Stimulated activated CD8-positive, alpha-beta memory T cell treated with anti-CD3 and anti-CD28 coated beads, Interleukin-4, amount 100 ng/mL, for 24 hours (primary cell): Measurements from ENCODE around the gene APOA4.
A peak's percentile ranks its signal among the peaks of the same experiment; 100 is the strongest.
"Not testable (repeated sequence)": the region's sequence is repeated elsewhere in the genome, so short reads cannot be mapped to it uniquely, and the experiment has no call there.

Experiments
- DNase-seq: peaks from one replicate; pipeline ENCODE4 v3.0.0-alpha.2; 2020; ENCODE audit warnings: low read depth

Gene APOA4

DNA sequence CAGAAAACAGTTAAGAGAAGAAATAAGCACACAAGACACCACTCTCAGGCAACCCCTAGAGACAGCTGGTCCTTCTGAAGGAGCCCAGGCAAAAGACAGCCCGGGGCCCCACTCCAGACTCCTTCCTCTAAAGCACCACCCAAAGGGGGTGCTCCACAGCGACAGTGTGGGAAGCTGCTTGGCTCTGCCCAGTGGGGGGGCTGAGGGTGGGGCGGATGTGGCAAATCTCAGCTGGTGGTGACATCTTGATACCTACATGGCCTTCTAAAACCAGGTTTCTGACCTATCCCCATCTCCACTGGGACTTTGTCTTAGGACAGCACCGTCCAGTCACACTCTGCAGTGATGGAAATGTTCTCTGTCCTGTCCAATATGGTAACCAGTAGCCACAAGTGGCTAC, 24.5 kb upstream of the APOA4 start:
- DNase-seq: no peak

DNA sequence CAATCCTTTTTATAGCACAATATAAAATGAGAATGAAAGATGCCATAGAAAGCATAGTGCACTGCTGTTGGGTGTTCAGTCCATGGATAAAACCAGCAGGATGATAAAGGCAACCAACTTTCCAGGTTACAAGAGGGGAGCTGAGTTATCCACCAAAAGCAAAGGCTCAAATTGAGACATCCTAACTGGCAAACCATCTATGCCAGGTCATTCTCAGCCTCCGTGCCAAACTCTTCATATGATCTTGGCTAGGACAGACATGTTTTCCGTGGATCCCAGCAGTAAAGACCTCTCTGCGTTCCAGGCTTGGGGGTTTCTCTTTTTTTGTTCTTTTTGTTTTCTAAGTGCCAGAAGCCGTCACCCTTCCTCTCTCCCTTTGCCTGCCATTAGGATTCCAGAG, 21.6 kb upstream of the APOA4 start:
- DNase-seq: no peak

GRCh38 chr11:116843661-116844060, 20.6 kb upstream of the APOA4 start:
- DNase-seq: no peak

DNA sequence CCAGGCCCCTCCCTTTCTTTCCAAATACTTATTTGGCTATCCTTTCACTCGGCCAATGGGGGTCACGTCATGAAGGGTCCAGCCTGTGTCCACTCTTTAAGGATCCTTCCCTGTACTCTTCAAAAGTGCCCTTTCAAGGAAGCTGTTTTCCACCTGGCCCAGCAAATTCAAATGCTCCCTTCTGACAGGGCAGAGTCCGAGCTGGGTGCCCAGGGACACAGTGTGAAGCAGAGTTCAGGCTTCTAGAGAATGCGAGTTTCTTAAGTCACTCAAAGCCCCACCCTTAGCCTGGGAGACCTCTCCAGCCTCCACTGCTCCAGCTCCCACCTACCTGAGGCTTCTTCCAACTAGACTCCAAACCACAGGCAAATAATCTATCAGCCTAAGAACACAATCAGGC, 19.8 kb upstream of the APOA4 start:
- no peak for DNase-seq

- DNase-seq: no peak
These were observed 19.0 kb upstream of the APOA4 start for GRCh38 chr11:116842117-116842516.

GRCh38 chr11:116840746-116841296, 17.7 kb upstream of the APOA4 start:
- no peak for DNase-seq

DNA sequence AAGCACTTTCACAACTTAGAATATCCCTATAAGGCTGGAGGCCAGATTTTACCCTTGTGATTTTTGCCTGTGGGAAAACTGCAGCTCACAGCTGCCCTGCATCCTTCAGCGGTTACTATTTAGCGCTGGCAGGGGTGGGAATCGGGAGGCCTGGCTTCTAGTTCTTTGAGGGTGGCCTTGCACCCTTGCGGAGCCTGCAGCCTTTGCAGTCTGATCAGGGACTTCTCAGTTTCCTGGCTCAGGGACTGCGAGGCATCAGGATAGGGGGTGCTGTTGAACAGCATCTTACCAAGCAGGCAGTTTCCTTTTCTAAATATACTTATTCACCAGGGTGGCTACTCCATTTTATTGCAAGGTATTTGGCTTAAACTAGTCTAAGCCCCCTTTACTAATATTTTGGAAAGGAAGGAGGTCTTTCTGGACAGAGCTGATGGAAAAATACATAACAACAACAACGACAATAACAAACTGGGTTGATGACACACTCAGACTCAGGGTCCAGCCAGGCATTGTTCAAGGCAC, 17.2 kb upstream of the APOA4 start:
- DNase-seq: no peak

DNA sequence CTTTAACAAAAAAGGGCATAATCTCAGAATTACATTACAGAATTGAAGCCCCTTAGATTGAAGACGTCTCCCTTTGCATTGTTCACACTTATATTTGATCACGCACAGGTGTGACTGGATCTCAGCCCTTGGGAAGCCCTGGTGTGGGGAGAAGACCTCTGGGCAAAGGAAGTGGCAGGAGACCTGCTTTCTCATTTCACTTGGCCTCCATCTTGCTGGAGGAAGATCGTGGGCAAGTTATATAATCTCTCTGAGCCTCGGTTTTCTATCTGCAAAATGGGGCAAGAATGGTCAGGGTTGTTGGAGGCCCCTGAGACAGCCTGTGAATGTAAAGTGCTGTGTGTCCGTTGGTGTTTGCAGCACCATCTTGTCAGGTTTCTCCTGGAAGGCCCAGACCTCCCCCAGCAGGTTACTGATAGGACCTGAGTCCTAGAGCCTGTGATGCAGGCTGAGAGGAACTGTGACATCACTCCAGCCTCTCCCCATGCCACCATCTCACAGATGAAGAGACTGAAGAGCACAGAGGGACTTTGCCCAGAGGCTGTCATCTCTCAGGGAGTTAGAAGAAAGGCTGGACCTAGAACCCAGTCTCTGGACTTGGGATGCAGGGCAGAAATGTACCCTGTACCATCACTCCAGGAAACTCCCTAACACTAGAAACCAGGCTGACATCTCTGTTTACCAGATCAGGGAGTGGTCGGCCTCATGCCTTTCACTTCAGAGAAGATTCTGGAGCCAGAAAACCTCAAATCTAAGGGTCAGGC, 15.4 kb upstream of the APOA4 start:
- no peak for DNase-seq

DNA sequence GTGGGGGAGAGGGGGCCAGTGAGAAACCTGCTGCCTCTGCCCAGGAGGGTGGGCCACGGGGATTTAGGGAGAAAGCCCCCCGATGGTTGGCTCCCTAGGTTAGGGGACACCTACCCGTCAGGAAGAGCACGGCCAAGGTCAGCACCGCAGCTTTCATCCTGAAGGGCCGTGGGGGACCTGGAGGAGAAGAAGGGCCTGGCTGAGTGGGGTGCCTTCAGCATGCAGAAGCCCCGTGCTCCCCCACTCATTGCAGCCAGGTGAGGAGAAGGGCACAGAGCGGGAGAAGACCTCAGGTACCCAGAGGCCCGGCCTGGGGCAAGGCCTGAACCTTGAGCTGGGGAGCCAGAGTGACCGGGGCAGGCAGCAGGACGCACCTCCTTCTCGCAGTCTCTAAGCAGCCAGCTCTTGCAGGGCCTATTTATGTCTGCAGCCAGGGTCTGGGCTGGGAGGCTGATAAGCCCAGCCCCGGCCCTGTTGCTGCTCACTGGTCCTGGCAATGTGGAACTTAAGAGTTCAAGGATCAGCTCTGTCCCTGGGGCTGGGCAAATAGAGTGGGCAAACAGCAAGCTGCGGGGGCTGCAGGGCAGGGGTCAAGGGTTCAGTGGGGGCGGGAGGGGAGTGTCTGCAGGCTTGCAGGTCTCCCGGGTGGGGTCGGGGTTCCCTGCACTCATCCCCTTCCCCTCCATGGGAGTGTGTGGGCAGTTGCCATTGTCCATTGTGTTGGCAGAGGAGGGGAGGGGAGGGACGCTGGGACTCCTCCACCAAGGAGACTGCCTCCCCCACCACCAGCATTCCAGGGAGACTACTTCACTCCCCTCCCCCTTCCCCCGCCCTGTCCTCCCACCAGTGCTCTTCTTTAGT, 14.4 kb upstream of the APOA4 start, which contains the start of gene APOA1:
TSS of gene APOA1 (minus strand) at position 392 of the 861 bp plus-strand sequence. CDS start at position 157, 235 bp downstream.
- no peak for DNase-seq

- no peak for DNase-seq
These were observed 13.5 kb upstream of the APOA4 start for GRCh38 chr11:116836632-116836991.

GRCh38 chr11:116835791-116836631, 12.9 kb upstream of the APOA4 start:
- peak; percentile 69 for DNase-seq

DNA sequence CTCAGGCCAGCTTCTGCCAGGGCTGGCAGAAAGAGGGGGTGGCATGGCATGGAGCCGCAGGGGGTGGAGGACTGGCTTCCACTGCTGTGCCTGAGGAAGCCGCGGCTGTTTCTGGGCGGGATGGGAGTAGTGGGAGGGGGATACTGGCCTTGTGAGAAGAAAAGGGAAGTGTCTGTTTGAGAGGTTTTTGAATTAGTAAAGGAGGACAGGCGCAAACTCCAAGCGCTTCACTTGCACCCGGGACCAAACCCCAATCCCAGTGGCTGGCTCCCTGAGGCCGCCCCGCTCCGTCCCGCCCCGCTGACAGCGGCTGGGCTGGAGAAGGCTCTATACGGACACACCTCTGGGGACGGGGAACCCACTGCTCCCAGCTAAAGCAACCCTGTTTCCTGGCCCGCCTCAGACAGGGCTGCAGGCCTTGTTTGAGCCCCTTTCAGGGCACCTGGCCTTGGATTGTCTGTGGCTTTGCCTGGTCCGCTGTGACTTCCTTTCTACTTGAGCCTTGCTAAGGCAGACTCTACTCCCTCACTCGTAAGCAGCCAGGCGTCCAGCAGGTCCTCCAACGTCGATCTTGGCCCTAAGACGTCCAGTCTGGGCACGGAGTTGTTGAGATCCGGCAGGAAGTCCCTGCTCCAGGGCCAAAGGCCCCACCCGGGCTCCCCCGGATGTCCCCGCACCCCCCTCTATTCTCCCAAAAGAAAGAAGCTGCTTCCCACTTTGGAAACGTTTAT, 12.1 kb upstream of the APOA4 start:
- no peak for DNase-seq

DNA sequence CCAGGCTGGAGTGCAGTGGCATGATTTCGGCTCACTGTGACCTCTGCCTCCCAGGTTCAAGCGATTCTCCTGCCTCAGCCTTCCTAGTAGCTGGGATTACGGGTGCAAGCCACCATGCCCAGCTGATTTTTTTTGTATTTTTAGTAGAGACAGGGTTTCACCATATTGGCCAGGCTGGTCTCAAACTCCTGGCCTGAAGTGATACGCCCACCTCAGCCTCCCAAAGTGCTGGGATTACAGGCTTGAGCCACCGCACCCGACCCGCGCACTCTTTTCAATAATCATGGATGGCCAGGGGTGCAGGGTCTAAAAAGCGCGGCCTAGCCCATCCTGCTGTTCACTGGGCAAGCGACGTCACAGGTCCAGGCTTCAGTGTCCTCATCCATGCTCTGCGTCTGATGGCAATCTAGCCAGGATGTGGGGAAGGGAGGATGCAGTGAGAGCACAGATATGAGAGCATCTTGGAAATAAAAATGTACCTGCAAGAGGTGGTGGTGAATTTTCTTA, 11.5 kb upstream of the APOA4 start:
- DNase-seq: not testable (repeated sequence)

- DNase-seq: no peak
These were observed 10.9 kb upstream of the APOA4 start for GRCh38 chr11:116833816-116834534.

DNA sequence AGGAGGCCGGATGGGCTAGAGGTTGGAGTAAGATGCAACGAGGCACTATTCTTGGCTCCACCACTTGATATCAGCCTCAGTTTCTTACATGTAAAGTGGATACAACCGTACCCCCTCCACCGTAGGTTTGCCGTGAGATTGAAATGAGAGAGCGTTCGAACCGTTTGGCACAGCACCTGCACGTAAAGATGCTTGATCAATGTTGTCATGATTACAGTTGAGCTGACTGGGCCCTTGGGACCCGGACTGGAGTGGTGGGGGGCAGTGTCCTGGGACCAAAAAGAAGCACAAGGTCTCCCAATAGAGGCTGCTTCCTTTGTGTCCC, 10.3 kb upstream of the APOA4 start:
- no peak for DNase-seq

DNA sequence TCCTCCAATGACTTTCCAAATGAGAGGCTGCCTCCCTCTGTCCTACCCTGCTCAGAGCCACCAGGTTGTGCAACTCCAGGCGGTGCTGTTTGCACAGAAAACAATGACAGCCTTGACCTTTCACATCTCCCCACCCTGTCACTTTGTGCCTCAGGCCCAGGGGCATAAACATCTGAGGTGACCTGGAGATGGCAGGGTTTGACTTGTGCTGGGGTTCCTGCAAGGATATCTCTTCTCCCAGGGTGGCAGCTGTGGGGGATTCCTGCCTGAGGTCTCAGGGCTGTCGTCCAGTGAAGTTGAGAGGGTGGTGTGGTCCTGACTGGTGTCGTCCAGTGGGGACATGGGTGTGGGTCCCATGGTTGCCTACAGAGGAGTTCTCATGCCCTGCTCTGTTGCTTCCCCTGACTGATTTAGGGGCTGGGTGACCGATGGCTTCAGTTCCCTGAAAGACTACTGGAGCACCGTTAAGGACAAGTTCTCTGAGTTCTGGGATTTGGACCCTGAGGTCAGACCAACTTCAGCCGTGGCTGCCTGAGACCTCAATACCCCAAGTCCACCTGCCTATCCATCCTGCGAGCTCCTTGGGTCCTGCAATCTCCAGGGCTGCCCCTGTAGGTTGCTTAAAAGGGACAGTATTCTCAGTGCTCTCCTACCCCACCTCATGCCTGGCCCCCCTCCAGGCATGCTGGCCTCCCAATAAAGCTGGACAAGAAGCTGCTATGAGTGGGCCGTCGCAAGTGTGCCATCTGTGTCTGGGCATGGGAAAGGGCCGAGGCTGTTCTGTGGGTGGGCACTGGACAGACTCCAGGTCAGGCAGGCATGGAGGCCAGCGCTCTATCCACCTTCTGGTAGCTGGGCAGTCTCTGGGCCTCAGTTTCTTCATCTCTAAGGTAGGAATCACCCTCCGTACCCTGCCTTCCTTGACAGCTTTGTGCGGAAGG, 9.5 kb upstream of the APOA4 start:
- DNase-seq: no peak

DNA sequence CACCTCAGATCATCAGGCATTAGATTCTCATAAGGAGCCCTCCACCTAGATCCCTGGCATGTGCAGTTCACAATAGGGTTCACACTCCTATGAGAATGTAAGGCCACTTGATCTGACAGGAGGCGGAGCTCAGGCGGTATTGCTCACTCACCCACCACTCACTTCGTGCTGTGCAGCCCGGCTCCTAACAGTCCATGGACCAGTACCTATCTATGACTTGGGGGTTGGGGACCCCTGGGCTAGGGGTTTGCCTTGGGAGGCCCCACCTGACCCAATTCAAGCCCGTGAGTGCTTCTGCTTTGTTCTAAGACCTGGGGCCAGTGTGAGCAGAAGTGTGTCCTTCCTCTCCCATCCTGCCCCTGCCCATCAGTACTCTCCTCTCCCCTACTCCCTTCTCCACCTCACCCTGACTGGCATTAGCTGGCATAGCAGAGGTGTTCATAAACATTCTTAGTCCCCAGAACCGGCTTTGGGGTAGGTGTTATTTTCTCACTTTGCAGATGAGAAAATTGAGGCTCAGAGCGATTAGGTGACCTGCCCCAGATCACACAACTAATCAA, 8.8 kb upstream of the APOA4 start:
- no peak for DNase-seq

DNA sequence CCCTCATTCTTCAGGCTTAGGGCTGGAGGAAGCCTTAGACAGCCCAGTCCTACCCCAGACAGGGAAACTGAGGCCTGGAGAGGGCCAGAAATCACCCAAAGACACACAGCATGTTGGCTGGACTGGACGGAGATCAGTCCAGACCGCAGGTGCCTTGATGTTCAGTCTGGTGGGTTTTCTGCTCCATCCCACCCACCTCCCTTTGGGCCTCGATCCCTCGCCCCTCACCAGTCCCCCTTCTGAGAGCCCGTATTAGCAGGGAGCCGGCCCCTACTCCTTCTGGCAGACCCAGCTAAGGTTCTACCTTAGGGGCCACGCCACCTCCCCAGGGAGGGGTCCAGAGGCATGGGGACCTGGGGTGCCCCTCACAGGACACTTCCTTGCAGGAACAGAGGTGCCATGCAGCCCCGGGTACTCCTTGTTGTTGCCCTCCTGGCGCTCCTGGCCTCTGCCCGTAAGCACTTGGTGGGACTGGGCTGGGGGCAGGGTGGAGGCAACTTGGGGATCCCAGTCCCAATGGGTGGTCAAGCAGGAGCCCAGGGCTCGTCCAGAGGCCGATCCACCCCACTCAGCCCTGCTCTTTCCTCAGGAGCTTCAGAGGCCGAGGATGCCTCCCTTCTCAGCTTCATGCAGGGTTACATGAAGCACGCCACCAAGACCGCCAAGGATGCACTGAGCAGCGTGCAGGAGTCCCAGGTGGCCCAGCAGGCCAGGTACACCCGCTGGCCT, 7.2 kb upstream of the APOA4 start:
- no peak for DNase-seq
